Upper lobe of left lung (tissue), 4 donors: ENCODE measurements around the gene MACROD2.
"Not testable (repeated sequence)": the region's sequence is repeated elsewhere in the genome, so short reads cannot be mapped to it uniquely, and the experiment has no call there.

Experiments used
- CTCF ChIP-seq, 6 experiments: fragments of 450-650 bp in 4 of 6; fragments of 200-600 bp in 2 of 6; sonication (generic) in 2 of 6; IDR thresholded peaks; one replicate each; pipeline ENCODE4 v1.5.1; 2016 to 2019; ENCODE audit warnings: antibody characterized with exemption in 6 of 6
- EP300 ChIP-seq, 4 donors: sonication (generic); formaldehyde crosslinking; IDR thresholded peaks; one replicate each; pipeline ENCODE4 v1.5.1; 2017; ENCODE audit warnings: antibody characterized with exemption in 4 of 4, control low read depth in 2 of 4

- not testable (repeated sequence) for TF ChIP-seq CTCF, EP300 (IDR thresholded peaks at IDR 0.05)
Measured at GRCh38 chr20:14215880-14216279, 220.6 kb downstream of the MACROD2 start.
